ENCODE results near the gene SCMH1.

- TF ChIP-seq YY1 (IDR thresholded peaks at IDR 0.05): peak; percentile 38
- TF ChIP-seq CTCF (IDR thresholded peaks at IDR 0.05; ENCODE audit: low read depth, low read length, missing input control): no peak
- no peak for TF ChIP-seq TAF1 (conservative IDR thresholded peaks at IDR 0.05)
- TF ChIP-seq NR2F2 (IDR thresholded peaks at IDR 0.05): no peak
- TF ChIP-seq REST (IDR thresholded peaks at IDR 0.05): no peak
- peak; percentile 30 for TF ChIP-seq MAX (IDR thresholded peaks at IDR 0.05)
- TF ChIP-seq JUND (IDR thresholded peaks at IDR 0.05): peak in 1 of 2 donors; percentile 21
- peak; percentile 33 for TF ChIP-seq SP1 (IDR thresholded peaks at IDR 0.05)
- TF ChIP-seq GABPA (IDR thresholded peaks at IDR 0.05 in 1 of 2, conservative IDR thresholded peaks at IDR 0.05 in 1 of 2): no peak
- TF ChIP-seq RAD21 (IDR thresholded peaks at IDR 0.05): peak in 1 of 2 donors; percentile 28
- TF ChIP-seq ATF3 (IDR thresholded peaks at IDR 0.05): no peak
- TF ChIP-seq ZBTB33 (IDR thresholded peaks at IDR 0.05): no peak
These were observed 255.8 kb downstream of the SCMH1 start for GRCh38 chr1:40986328-40986783.
